ENCODE measurements around the gene CASP5. TPM values are rescaled to one million over a fixed set of nuclear protein-coding genes. Genes with fewer than 3 reads are reported as not detected.

The CASP5 gene
- polyA plus RNA-seq, 1 experiment, result 0.07 TPM

GRCh38 chr11:104968856-104969776 lies 53.9 kb downstream of the CASP5 start:
- ChIA-PET POLR2A (interaction anchor here (0.6 to 1.3 kb wide), 3 partner anchors 29 to 78 kb away, joined by 3 read pairs; no protein-coding TSS in a partner anchor), CTCF (interaction anchor here (0.7 to 1.2 kb wide), 2 partner anchors 143 to 894 kb away, joined by 3 to 4 read pairs; no protein-coding TSS in a partner anchor)

GRCh38 chr11:104968355-104968855 lies 54.6 kb downstream of the CASP5 start, which contains the start of gene CASP4:
Gene CASP4 (minus strand): TSS chr11:104968574. CDS start chr11:104968525, 49 bp downstream.
- CTCF ChIA-PET, result interaction anchor here (0.7 to 1.2 kb wide), 3 partner anchors 142 to 895 kb away, joined by 3 to 4 read pairs (median 3); no protein-coding TSS in a partner anchor
- TF ChIP-seq CTCF (IDR thresholded peaks at IDR 0.05; ENCODE audit: low read depth, low read length), result no peak
- DNase-seq (ENCODE audit: low read depth, low spot score), result peak; percentile 27
- POLR2A ChIA-PET, result interaction anchor here (0.6 to 1.3 kb wide), 3 partner anchors 29 to 79 kb away, joined by 3 read pairs; no protein-coding TSS in a partner anchor
- Histone ChIP-seq H3K27ac (ENCODE audit: low read depth, low read length) (peak within 1 kb of the TSS; percentile 81), H3K9me3 (ENCODE audit: control insufficient read depth, insufficient read depth, low read length) (no peaks in the 10 kb centered on the region; the same call in 1 of the 2 replicates), H3K27me3 (ENCODE audit: control insufficient read depth, insufficient read depth, low read length) (no peaks in the 10 kb centered on the region), H3K4me3 (ENCODE audit: low read depth, low read length) (peak within 1 kb of the TSS; percentile 59)

More at GRCh38 chr11:104968856-104969776, 53.9 kb downstream of the CASP5 start:
- peak overlapping the region; percentile 81 for H3K27ac ChIP-seq (ENCODE audit: low read depth, low read length)
- H3K27me3 ChIP-seq (ENCODE audit: control insufficient read depth, insufficient read depth, low read length), result no peaks in the 10 kb centered on the region
- peaks cover 4% of the 10 kb centered on the region; the same call in 1 of the 2 replicates for H3K9me3 ChIP-seq (ENCODE audit: control insufficient read depth, insufficient read depth, low read length)
- no peak for DNase-seq (ENCODE audit: low read depth, low spot score)
- H3K4me3 ChIP-seq (ENCODE audit: low read depth, low read length), result peak overlapping the region; percentile 59
- TF ChIP-seq CTCF (IDR thresholded peaks at IDR 0.05; ENCODE audit: low read depth, low read length), result no peak

- Histone ChIP-seq H3K4me3 (ENCODE audit: low read depth, low read length) (peak overlapping the region; percentile 59), H3K27me3 (ENCODE audit: control insufficient read depth, insufficient read depth, low read length) (no peaks in the 10 kb centered on the region), H3K9me3 (ENCODE audit: control insufficient read depth, insufficient read depth, low read length) (no peaks in the 10 kb centered on the region; the same call in 1 of the 2 replicates), H3K27ac (ENCODE audit: low read depth, low read length) (peak overlapping the region; percentile 81)
- ChIA-PET POLR2A (no interaction called here), CTCF (interaction anchor here (0.7 to 0.8 kb wide), 2 partner anchors 142 to 895 kb away, joined by 3 read pairs; no protein-coding TSS in a partner anchor)
- TF ChIP-seq CTCF (IDR thresholded peaks at IDR 0.05; ENCODE audit: low read depth, low read length), result no peak
- DNase-seq (ENCODE audit: low read depth, low spot score), result no peak
Observed at GRCh38 chr11:104967534-104968354, 55.2 kb downstream of the CASP5 start.

DNA sequence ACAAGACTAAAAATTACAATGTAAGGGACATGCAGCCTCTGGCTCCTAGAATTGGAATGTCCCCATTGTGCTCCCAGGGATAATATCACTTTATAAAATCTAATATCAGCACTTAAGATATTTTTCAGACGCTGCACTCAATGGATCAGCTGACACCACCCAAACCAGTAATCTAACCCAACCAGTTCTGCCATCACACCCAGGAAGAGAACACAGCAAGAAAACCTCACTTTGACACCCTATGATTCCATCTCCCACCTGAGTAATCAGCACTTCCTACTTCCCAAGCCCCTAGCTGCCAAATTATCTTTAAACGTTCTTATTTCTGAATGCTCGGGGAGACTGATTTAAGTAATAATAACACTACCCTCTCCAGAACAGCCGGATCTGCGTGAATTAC lies 57.2 kb downstream of the CASP5 start:
- no peaks in the 10 kb centered on the region for H3K27me3 ChIP-seq (ENCODE audit: control insufficient read depth, insufficient read depth, low read length)
- no peak for TF ChIP-seq CTCF (IDR thresholded peaks at IDR 0.05; ENCODE audit: low read depth, low read length)
- no peak overlapping the region for H3K27ac ChIP-seq (ENCODE audit: low read depth, low read length)
- H3K9me3 ChIP-seq (ENCODE audit: control insufficient read depth, insufficient read depth, low read length), result no peaks in the 10 kb centered on the region; the same call in 1 of the 2 replicates
- H3K4me3 ChIP-seq (ENCODE audit: low read depth, low read length), result no peak overlapping the region; the same call in 1 of the 2 replicates
- ChIA-PET CTCF (interaction anchor here (1.3 kb wide), 1 partner anchor 12 kb away, joined by 3 read pairs; no protein-coding TSS in a partner anchor), POLR2A (no interaction called here)
- DNase-seq (ENCODE audit: low read depth, low spot score), result no peak

Measured in AG04450 (cell line).